Liver (tissue), 9 donors: ENCODE results near the gene RNF157. TPM values are rescaled to one million over a fixed set of nuclear protein-coding genes. Genes with fewer than 3 reads are reported as not detected.
A peak's percentile ranks its signal among the peaks of the same experiment; 100 is the strongest.

Experiments used
- DNase-seq: peaks from one replicate; pipeline ENCODE4 v3.0.0-alpha.2; 2017; ENCODE audit warnings: low spot score
- H3K27ac ChIP-seq, 2 donors: one replicate each; pipeline ENCODE4 v1.7.0; 2013; ENCODE audit warnings: inconsistent platforms in 2 of 2, low read length in 2 of 2, control low read depth in 1 of 2, low read depth in 1 of 2, mild to moderate bottlenecking in 1 of 2
- H3K27me3 ChIP-seq, 4 donors: one replicate each; pipeline versions ENCODE4 v1.6.1 to v1.7.0; 2013; ENCODE audit warnings: low read length in 3 of 4, inconsistent platforms in 1 of 4, mild to moderate bottlenecking in 1 of 4, moderate library complexity in 1 of 4; ENCODE audit not compliant: control insufficient read depth in 4 of 4, insufficient read depth in 4 of 4
- H3K36me3 ChIP-seq, 4 donors: one replicate each; pipeline versions ENCODE4 v1.6.1 to v1.7.0; 2013; ENCODE audit warnings: low read length in 3 of 4, mild to moderate bottlenecking in 3 of 4, low read depth in 1 of 4, moderate library complexity in 1 of 4; ENCODE audit not compliant: control insufficient read depth in 4 of 4, insufficient read depth in 3 of 4
- H3K4me1 ChIP-seq, 4 donors: one replicate each; pipeline versions ENCODE4 v1.6.1 to v1.7.0; 2013; ENCODE audit warnings: low read length in 3 of 4, mild to moderate bottlenecking in 3 of 4, moderate library complexity in 1 of 4; ENCODE audit not compliant: control insufficient read depth in 4 of 4, insufficient read depth in 4 of 4
- H3K4me3 ChIP-seq, 3 donors: one replicate each; pipeline versions ENCODE4 v1.6.1 to v1.7.0; 2013; ENCODE audit warnings: low read length in 3 of 3, control low read depth in 1 of 3, low read depth in 1 of 3, mild to moderate bottlenecking in 1 of 3
- H3K9ac ChIP-seq, 2 donors: one replicate each; pipeline ENCODE4 v1.7.0; 2013; ENCODE audit warnings: low read length in 2 of 2, mild to moderate bottlenecking in 2 of 2, moderate library complexity in 2 of 2, control low read depth in 1 of 2, low read depth in 1 of 2
- H3K9me3 ChIP-seq, 4 donors: one replicate each; pipeline versions ENCODE4 v1.6.1 to v1.7.0; 2013; ENCODE audit warnings: low read length in 3 of 4; ENCODE audit not compliant: control insufficient read depth in 4 of 4
- ATF3 ChIP-seq: IDR thresholded peaks from 2 replicates; pipeline ENCODE4 v1.6.1; 2016; ENCODE audit warnings: antibody characterized with exemption
- CTCF ChIP-seq: fragments of 150-350 bp; IDR thresholded peaks from 2 replicates; pipeline ENCODE4 v1.5.1; 2017; ENCODE audit warnings: improper control_type of control experiment, low read depth, low read length; ENCODE audit not compliant: missing input control
- EGR1 ChIP-seq, 2 donors: IDR thresholded peaks; 2 replicates each; pipeline ENCODE4 v1.6.1; 2016 to 2018; ENCODE audit warnings: antibody characterized with exemption in 2 of 2, low read depth in 2 of 2
- FOXA1 ChIP-seq: IDR thresholded peaks from 2 replicates; pipeline ENCODE4 v1.6.1; 2016; ENCODE audit warnings: antibody characterized with exemption
- FOXA2 ChIP-seq: IDR thresholded peaks from 2 replicates; pipeline ENCODE4 v1.6.1; 2016; ENCODE audit warnings: antibody characterized with exemption
- GABPA ChIP-seq, 2 donors: IDR thresholded peaks in 1 of 2; conservative IDR thresholded peaks in 1 of 2; 2 replicates each; pipeline ENCODE4 v1.6.1; 2016; ENCODE audit warnings: antibody characterized with exemption in 2 of 2, mild to moderate bottlenecking in 1 of 2, moderate library complexity in 1 of 2
- HNF4A ChIP-seq, 2 donors: conservative IDR thresholded peaks; 2 replicates each; pipeline ENCODE4 v1.6.1; 2016; ENCODE audit warnings: antibody characterized with exemption in 2 of 2, mild to moderate bottlenecking in 2 of 2
- HNF4G ChIP-seq: IDR thresholded peaks from 2 replicates; pipeline ENCODE4 v1.6.1; 2016; ENCODE audit warnings: antibody characterized with exemption
- JUND ChIP-seq, 2 donors: IDR thresholded peaks; 2 replicates each; pipeline ENCODE4 v1.6.1; 2016; ENCODE audit warnings: antibody characterized with exemption in 2 of 2
- MAX ChIP-seq: IDR thresholded peaks from 2 replicates; pipeline ENCODE4 v1.6.1; 2016; ENCODE audit warnings: antibody characterized with exemption
- NR2F2 ChIP-seq: IDR thresholded peaks from 2 replicates; pipeline ENCODE4 v1.6.1; 2016; ENCODE audit warnings: antibody characterized with exemption
- RAD21 ChIP-seq, 2 donors: IDR thresholded peaks; 2 replicates each; pipeline ENCODE4 v1.6.1; 2016; ENCODE audit warnings: antibody characterized with exemption in 2 of 2, mild to moderate bottlenecking in 2 of 2
- REST ChIP-seq: IDR thresholded peaks from 2 replicates; pipeline ENCODE4 v1.6.1; 2016; ENCODE audit warnings: antibody characterized with exemption, mild to moderate bottlenecking
- RXRA ChIP-seq, 2 donors: IDR thresholded peaks; 2 replicates each; pipeline ENCODE4 v1.6.1; 2017 to 2018; ENCODE audit warnings: antibody characterized with exemption in 2 of 2, mild to moderate bottlenecking in 1 of 2
- SP1 ChIP-seq: IDR thresholded peaks from 2 replicates; pipeline ENCODE4 v1.6.1; 2018; ENCODE audit warnings: antibody characterized with exemption, mild to moderate bottlenecking
- TAF1 ChIP-seq: conservative IDR thresholded peaks from 2 replicates; pipeline ENCODE4 v1.6.1; 2016; ENCODE audit warnings: antibody characterized with exemption, mild to moderate bottlenecking
- YY1 ChIP-seq: IDR thresholded peaks from 2 replicates; pipeline ENCODE4 v1.6.1; 2016; ENCODE audit warnings: antibody characterized with exemption, mild to moderate bottlenecking
- ZBTB33 ChIP-seq: IDR thresholded peaks from 2 replicates; pipeline ENCODE4 v1.6.1; 2016; ENCODE audit warnings: antibody characterized with exemption
- WGBS: extraction: QIAGEN DNeasy Blood & Tissue Kit; methylation state at CpG from one replicate; pipeline ENCODE4 v1.1.7; 2013; 5-methylcytosine and 5-hydroxymethylcytosine counted together
- polyA plus RNA-seq, 2 donors: library from polyadenylated mRNA; stranded (reverse) in 1 of 2; unstranded in 1 of 2; fragments of 200-250 nt in 1 of 2; fragments of >200 nt in 1 of 2; fragmentation: Nextera tagmentation in 1 of 2; extraction: Ambion mirVana in 1 of 2; gene quantifications; one replicate each; pipeline versions ENCODE4 v1.2.1 to v1.2.3, GENCODE V29; 2013 to 2015
- total RNA-seq, 2 donors: library from RNA; depleted of rRNA; stranded (reverse); fragments of >200 nt; gene quantifications; one replicate each; pipeline ENCODE4 v1.2.3, GENCODE V29; 2014
- donor health status: healthy.
- donor health status: healthy.
- donor health status: healthy.
- donor health status: healthy.
- donor health status: healthy.

RNF157 gene
- total and polyA plus RNA-seq, 4 donors: 0.42 to 2.9 (median 0.66) TPM

GRCh38 chr17:76154292-76154691, 86.0 kb downstream of the RNF157 start:
- H3K27ac ChIP-seq: no peak overlapping the region
- H3K4me1 ChIP-seq: peaks cover 0 to 13% (median 11%) of the 10 kb centered on the region in 4 donors
- no peaks in the 10 kb centered on the region for H3K27me3 ChIP-seq
- no peaks in the 10 kb centered on the region for H3K9me3 ChIP-seq
- H3K9ac ChIP-seq: no peak overlapping the region
- no peak overlapping the region for H3K4me3 ChIP-seq
- no peak for TF ChIP-seq ATF3
- no peak for TF ChIP-seq EGR1 (IDR thresholded peaks at IDR 0.05; ENCODE audit: low read depth in 2 of 2)
- TF ChIP-seq GABPA (IDR thresholded peaks at IDR 0.05 in 1 of 2, conservative IDR thresholded peaks at IDR 0.05 in 1 of 2): no peak
- TF ChIP-seq CTCF: no peak
- no peak for TF ChIP-seq REST
- no peak for TF ChIP-seq YY1
- no peak for TF ChIP-seq FOXA1
- no peak for TF ChIP-seq ZBTB33
- TF ChIP-seq TAF1: no peak
- no peak for TF ChIP-seq NR2F2
- no peak for TF ChIP-seq HNF4A (conservative IDR thresholded peaks at IDR 0.05)
- no peak for TF ChIP-seq FOXA2
- TF ChIP-seq RXRA (IDR thresholded peaks at IDR 0.05): no peak
- no peaks in the 10 kb centered on the region for H3K36me3 ChIP-seq
- WGBS: 93% methylated on average over 3 of the region's 3 CpGs
- no peak for DNase-seq

GRCh38 chr17:76153640-76154039, 86.7 kb downstream of the RNF157 start:
- H3K36me3 ChIP-seq: no peaks in the 10 kb centered on the region
- H3K9ac ChIP-seq: no peak overlapping the region
- H3K4me1 ChIP-seq: peaks cover 0 to 13% (median 11%) of the 10 kb centered on the region in 4 donors
- DNase-seq: peak; percentile 34
- H3K9me3 ChIP-seq: no peaks in the 10 kb centered on the region
- no peaks in the 10 kb centered on the region for H3K27me3 ChIP-seq
- H3K4me3 ChIP-seq: no peak overlapping the region
- no peak overlapping the region for H3K27ac ChIP-seq
- WGBS: 84% methylated on average over 5 of the region's 5 CpGs
- no peak for TF ChIP-seq FOXA2
- no peak for TF ChIP-seq ATF3
- no peak for TF ChIP-seq NR2F2
- TF ChIP-seq GABPA (IDR thresholded peaks at IDR 0.05 in 1 of 2, conservative IDR thresholded peaks at IDR 0.05 in 1 of 2): no peak
- TF ChIP-seq YY1: no peak
- TF ChIP-seq MAX: no peak
- TF ChIP-seq HNF4A (conservative IDR thresholded peaks at IDR 0.05): no peak
- TF ChIP-seq SP1: no peak
- TF ChIP-seq FOXA1: no peak
- TF ChIP-seq EGR1 (IDR thresholded peaks at IDR 0.05; ENCODE audit: low read depth in 2 of 2): no peak
- TF ChIP-seq RAD21 (IDR thresholded peaks at IDR 0.05): no peak
- TF ChIP-seq HNF4G: no peak
- no peak for TF ChIP-seq JUND (IDR thresholded peaks at IDR 0.05)
- no peak for TF ChIP-seq REST
- TF ChIP-seq TAF1: no peak
- no peak for TF ChIP-seq ZBTB33
